GM11168 (cell line): ENCODE results near the gene TMEM267.

Source experiments
- in situ Hi-C: fragments of 300-500 bp; cut with MboI; formaldehyde crosslinking; loops from one replicate; pipeline ENCODE4 v1.12.0; 2022; ENCODE audit warnings: low sequenced_read_pairs; ENCODE audit not compliant: unreplicated experiment

The TMEM267 gene

DNA sequence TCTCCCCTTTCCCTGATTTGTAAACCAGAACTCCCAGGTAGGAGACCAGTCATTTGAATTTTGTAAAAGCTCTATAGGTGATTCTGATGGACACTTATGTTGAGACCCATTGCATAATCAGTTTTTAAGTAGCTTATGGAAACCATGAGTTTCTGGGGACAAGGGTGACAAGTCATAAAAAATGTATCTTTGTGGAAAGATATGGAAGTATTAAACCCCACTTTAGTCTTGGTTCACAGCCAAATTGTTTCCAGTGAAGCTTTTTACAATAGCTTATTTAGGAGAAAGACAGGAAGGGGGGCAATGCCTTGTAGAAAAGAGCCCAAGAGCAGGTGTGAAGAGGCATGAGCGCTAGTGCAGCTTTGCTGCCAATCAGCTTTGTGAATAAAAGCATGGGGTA lies 71.0 kb downstream of the TMEM267 start:
- in situ Hi-C loops: loop anchor here (25.0 kb wide), 1 partner anchor 850 kb away; no protein-coding TSS in a partner anchor

DNA sequence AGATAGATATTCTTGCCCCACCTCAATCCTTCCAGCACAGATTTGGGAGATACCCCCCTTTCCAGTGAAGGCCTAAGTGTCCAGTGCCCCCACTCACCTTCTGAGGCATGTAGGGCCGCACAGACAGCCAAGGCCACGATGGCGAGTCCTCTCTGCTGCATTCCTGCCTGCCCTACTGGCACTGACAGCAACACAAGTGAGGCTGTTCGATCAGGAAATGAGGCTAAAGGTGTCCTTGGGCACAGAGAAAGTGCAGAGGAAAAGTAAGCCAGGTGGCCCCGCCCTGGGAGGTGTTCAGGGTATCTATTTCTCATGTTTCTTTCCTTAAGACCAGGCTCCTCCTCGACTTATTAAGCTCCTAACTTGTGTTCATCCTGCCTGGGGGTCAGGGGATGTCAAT lies 71.5 kb downstream of the TMEM267 start, which contains the start of gene CCL28:
Gene CCL28, minus strand, starts transcription at position 236 of the 400 bp plus-strand sequence. Its CDS starts 75 bp downstream, at position 161.
- in situ Hi-C loops: loop anchor here (25.0 kb wide), 1 partner anchor 850 kb away; no protein-coding TSS in a partner anchor

DNA sequence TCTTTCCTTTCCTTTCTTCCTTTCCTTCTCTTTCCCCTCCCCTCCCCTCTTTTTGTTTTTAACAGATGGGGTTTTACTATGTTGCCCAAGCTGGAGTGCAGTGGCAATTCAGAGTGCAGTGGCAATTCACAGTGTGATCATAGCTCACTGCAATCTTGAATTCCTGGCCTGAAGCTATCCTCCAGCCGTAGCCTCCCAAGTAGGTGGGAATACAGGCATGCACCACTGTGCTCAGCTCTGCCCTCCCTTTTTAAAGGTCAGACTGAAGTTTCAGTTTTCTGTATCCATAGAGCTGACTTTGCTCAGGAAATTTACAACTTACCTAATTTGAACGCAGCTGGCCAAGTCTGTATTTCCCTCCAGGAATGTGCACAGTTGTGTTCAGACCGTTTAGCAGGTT lies 72.2 kb downstream of the TMEM267 start:
- in situ Hi-C loops: loop anchor here (25.0 kb wide), 1 partner anchor 849 kb away; no protein-coding TSS in a partner anchor

DNA sequence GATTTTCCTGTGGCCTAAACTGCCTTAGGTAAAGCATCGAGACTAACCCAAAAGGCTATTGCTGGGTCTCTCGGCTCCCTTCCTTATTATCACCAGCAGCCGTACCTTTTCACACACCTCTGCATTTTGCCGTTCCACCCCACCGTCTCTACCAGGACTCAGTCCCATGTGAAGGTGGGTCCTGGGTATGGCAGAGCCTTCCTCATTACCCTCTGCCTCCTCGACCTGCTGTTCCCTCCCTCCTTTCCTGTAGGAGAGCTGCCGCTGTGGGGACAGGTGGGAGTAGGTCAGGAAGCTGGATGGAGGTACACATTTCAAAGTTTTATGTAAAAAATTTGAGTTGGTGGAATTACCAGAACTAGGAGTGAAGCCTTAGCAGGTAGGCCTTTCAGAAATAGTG lies 73.3 kb downstream of the TMEM267 start:
- in situ Hi-C loops: loop anchor here (25.0 kb wide), 1 partner anchor 848 kb away; no protein-coding TSS in a partner anchor

DNA sequence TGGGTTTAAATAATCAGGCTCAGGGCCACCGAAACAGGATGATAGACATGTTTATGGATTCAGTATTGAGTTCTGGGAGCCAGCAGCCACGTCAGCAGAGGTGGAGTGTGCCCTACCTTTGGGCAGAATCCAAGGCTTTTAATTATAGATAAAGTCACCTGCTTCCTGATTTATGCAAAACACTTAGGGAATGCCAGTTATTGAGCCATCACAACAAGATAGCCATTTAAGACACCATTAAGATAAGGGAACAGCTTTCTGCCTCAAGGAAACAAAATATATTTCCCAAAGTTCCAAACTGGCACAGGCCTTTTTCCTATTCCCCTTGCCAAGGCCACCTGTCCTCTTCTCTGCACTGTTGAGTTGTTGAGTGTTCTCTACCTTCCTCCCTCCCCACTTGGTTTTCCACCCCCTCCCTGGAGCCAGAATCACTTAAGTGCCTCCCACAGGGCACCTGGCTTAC lies 73.8 kb downstream of the TMEM267 start:
- in situ Hi-C loops: loop anchor here (25.0 kb wide), 1 partner anchor 848 kb away; no protein-coding TSS in a partner anchor

DNA sequence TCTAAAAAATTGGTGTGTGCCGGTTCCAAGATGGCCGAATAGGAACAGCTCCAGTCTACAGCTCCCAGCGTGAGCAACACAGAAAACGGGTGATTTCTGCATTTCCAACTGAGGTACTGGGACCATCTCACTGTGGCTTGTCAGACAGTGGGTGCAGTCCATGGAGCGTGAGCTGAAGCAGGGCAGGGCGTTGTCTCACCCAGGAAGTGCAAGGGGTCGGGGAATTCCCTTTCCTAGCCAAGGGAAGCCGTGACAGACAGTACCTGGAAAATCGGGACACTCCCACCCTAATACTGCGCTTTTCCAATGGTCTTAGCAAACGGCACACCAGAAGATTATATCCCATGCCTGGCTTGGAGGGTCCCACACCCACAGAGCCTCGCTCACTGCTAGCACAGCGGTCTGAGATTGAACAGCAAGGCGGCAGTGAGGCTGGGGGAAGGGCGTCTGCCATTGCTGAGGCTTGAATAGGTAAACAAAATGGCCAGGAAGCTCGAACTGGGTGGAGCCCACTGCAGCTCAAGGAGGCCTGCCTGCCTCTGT lies 81.1 kb downstream of the TMEM267 start:
- in situ Hi-C loops: loop anchor here (25.0 kb wide), 1 partner anchor 840 kb away; no protein-coding TSS in a partner anchor

DNA sequence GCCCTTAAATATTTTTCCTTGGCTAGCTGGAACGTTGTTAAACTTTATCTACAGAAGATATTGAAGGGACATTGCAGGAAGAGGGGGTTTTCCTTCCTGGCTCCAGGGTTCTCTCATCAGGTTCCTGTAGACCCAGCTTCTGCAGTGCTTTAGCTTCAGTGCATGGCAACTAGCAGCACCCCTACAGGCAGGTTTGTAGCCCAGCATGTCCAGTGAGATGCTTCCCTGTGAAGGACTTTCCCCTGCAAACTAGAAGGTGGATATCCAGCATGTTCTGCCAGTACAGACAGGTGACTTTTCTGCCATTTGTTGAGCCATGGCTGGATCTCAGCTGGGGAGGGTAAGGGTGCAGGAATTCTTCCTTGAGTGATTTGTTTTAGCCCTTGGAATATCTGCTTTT lies 81.8 kb downstream of the TMEM267 start:
- in situ Hi-C loops: loop anchor here (25.0 kb wide), 1 partner anchor 840 kb away; no protein-coding TSS in a partner anchor

DNA sequence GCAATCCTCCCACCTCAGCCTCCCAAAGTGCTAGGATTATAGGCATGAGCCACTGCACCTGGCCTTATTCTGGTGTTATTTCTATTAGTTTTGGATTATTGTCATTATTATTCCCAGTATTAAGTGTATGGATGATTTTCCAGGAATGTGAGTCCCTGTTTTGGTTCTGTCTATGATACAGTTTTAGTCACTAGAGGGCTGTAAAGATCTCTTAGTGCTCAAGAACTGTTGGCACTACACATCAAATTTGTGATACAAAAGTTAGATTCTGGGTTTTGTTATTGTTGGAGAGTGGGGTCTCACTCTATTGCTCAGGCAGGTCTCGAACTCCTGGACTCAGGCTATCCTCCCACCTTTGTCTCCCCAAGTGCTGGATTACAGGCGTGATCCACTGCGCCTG lies 83.6 kb downstream of the TMEM267 start:
- in situ Hi-C loops: loop anchor here (25.0 kb wide), 1 partner anchor 838 kb away; no protein-coding TSS in a partner anchor

DNA sequence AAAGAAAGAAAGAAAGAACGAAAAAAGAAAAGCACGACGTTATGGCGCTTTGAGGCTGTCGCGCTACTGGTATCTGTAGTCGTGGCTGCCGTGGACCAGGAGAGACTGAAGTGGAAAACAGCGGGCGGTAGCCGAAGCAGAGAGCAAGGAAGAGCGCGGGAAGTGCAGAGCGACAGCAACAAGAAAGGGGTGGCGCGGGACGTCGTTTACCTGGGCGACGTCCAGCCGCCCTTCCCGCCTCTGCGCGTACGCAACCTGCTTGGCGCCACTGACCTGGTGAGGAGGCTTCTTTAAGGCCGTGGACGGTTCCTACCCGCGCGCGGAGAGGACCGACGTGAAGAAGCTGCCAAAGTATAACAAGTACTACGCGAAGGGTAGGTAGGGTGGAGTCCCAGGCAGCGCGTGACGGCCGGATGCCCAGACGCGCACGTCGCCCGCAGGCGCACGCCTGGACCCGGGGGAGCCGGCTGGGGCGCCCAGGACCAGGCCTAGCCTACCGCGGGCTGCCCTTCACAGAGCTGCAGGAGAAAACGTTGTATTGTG lies 86.8 kb downstream of the TMEM267 start:
- in situ Hi-C loops: loop anchor here (25.0 kb wide), 1 partner anchor 485 kb away; no protein-coding TSS in a partner anchor
